Vagina (tissue), 2 donors: Measurements from ENCODE around the gene NGB. TPM values are rescaled to one million over a fixed set of nuclear protein-coding genes. Genes with fewer than 3 reads are reported as not detected.

ENCODE experiments used
- DNase-seq, 2 donors: peaks; one replicate each; pipeline ENCODE4 v3.0.0-alpha.2; 2017; ENCODE audit errors: extremely low spot score in 2 of 2
- H3K27ac ChIP-seq: fragments of 200-600 bp; sonication (generic); one replicate; pipeline ENCODE4 v1.5.1; 2019
- H3K27me3 ChIP-seq: fragments of 200-600 bp; sonication (generic); one replicate; pipeline ENCODE4 v1.5.1; 2019
- H3K36me3 ChIP-seq, 2 donors: fragments of 200-600 bp; sonication (generic); one replicate each; pipeline ENCODE4 v1.5.1; 2017 to 2019
- H3K4me1 ChIP-seq: fragments of 200-600 bp; sonication (generic); one replicate; pipeline ENCODE4 v1.5.1; 2019
- H3K4me3 ChIP-seq, 2 donors: fragments of 200-600 bp; sonication (generic); 1 replicate in 1 of 2; 2 replicates in 1 of 2; pipeline ENCODE4 v1.5.1; 2016 to 2019
- H3K9me3 ChIP-seq: fragments of 200-600 bp; sonication (generic); one replicate; pipeline ENCODE4 v1.5.1; 2019
- POLR2A ChIP-seq, 2 donors: fragments of 450-650 bp; IDR thresholded peaks; one replicate each; pipeline ENCODE4 v1.6.1; 2017; ENCODE audit warnings: antibody characterized with exemption in 2 of 2, mild to moderate bottlenecking in 2 of 2, moderate library complexity in 2 of 2
- POLR2AphosphoS5 ChIP-seq, 2 donors: sonication (generic); formaldehyde crosslinking; IDR thresholded peaks; one replicate each; pipeline ENCODE4 v1.9.0; 2017; ENCODE audit warnings: antibody characterized with exemption in 2 of 2, mild to moderate bottlenecking in 2 of 2, low read depth in 1 of 2; ENCODE audit not compliant: insufficient read depth in 1 of 2
- intact Hi-C: fragments of 100-400 bp; cut with DNase I; formaldehyde crosslinking; loops from one replicate; pipeline ENCODE4 v1.15.1; 2023
- microRNA counts, 2 donors: library from miRNA; unstranded; fragments of <30 nt; microRNA quantifications; one replicate each; lab custom pipeline; 2016 to 2017
- microRNA-seq: library from miRNA; unstranded; fragments of <30 nt; microRNA quantifications from one replicate; pipeline ENCODE4, GENCODE V29; 2017; ENCODE audit warnings: borderline number of aligned reads, borderline replicate concordance
- small RNA-seq: library from RNA; depleted of rRNA; stranded (forward); fragments of <200 nt; gene quantifications from one replicate; pipeline ENCODE3, GENCODE V24; 2016
- total RNA-seq: library from RNA; depleted of rRNA; stranded (reverse); fragments of >200 nt; gene quantifications from one replicate; pipeline ENCODE4 v1.2.3, GENCODE V29; 2016
- TF ChIP-seq, protein P1 (sequence below), 3 experiments: fragments of 450-650 bp in 2 of 3; fragments of 200-600 bp in 1 of 3; sonication (generic) in 1 of 3; IDR thresholded peaks; one replicate each; pipeline ENCODE4 v1.5.1; 2017 to 2019; ENCODE audit warnings: antibody characterized with exemption in 3 of 3, mild to moderate bottlenecking in 2 of 3, moderate library complexity in 2 of 3

NGB gene
- total RNA-seq, 1 donor from 2014 or later: 1.7 TPM

- intact Hi-C loops: no loop called here
- TF ChIP-seq, protein P1, sequence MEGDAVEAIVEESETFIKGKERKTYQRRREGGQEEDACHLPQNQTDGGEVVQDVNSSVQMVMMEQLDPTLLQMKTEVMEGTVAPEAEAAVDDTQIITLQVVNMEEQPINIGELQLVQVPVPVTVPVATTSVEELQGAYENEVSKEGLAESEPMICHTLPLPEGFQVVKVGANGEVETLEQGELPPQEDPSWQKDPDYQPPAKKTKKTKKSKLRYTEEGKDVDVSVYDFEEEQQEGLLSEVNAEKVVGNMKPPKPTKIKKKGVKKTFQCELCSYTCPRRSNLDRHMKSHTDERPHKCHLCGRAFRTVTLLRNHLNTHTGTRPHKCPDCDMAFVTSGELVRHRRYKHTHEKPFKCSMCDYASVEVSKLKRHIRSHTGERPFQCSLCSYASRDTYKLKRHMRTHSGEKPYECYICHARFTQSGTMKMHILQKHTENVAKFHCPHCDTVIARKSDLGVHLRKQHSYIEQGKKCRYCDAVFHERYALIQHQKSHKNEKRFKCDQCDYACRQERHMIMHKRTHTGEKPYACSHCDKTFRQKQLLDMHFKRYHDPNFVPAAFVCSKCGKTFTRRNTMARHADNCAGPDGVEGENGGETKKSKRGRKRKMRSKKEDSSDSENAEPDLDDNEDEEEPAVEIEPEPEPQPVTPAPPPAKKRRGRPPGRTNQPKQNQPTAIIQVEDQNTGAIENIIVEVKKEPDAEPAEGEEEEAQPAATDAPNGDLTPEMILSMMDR (IDR thresholded peaks at IDR 0.05): no peak
- no peak for TF ChIP-seq POLR2AphosphoS5 (IDR thresholded peaks at IDR 0.05; ENCODE audit: insufficient read depth in 1 of 2, low read depth in 1 of 2)
- no peak for TF ChIP-seq POLR2A (IDR thresholded peaks at IDR 0.05)
- Histone ChIP-seq H3K4me3 (no peak overlapping the region), H3K9me3 (no peaks in the 10 kb centered on the region), H3K36me3 (no peaks in the 10 kb centered on the region), H3K4me1 (no peaks in the 10 kb centered on the region), H3K27me3 (no peaks in the 10 kb centered on the region), H3K27ac (no peak overlapping the region)
- DNase-seq: no peak
These were observed 50.6 kb downstream of the NGB start for GRCh38 chr14:77220246-77221017.

DNA sequence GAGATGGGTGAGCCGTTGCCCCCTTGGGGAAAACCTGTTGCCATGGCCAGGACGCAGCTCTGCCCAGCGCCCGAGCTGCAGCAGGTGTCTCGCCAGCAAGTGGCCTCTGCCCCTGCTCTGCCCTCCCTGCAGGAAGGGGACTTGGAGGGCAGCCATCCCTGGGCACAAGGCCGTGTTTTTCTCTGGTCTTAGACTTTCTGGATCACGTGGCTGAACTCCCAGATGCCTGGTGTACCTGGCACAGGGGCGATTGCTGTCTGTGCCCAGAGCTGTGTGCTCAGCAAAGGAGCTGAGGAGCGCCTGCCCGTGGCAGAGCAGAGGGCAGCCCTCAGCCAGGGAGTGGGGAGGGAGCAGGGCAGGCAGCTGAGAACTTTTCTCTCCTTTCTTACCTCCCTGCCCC is 51.4 kb downstream of the NGB start:
- H3K9me3 ChIP-seq: no peaks in the 10 kb centered on the region
- TF ChIP-seq, protein P1 (IDR thresholded peaks at IDR 0.05): no peak
- TF ChIP-seq POLR2AphosphoS5 (IDR thresholded peaks at IDR 0.05; ENCODE audit: insufficient read depth in 1 of 2, low read depth in 1 of 2): no peak
- no peak for TF ChIP-seq POLR2A (IDR thresholded peaks at IDR 0.05)
- H3K4me1 ChIP-seq: no peaks in the 10 kb centered on the region
- no peaks in the 10 kb centered on the region for H3K27me3 ChIP-seq
- no peaks in the 10 kb centered on the region for H3K36me3 ChIP-seq
- H3K27ac ChIP-seq: no peak overlapping the region
- no peak overlapping the region for H3K4me3 ChIP-seq
- DNase-seq: no peak
- intact Hi-C loops: no loop called here

DNA sequence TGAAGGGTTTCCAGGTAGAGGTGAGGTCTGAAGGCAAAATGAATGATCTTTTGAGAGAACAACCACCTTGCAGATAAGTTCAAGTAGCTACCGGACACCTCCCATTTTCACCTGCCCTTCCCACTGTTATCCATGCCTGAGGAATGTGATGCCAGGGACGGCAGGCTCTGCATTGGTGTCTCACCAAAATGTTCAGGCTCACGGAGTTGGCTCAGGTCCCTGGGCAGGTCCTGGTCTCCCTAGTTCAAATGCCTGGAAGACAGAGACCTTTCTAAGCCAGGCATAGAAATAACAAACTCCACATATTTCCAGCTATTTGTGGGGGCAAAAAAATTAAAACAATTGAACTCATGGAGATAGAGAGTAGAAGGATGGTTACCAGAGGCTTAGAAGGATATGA is 53.5 kb downstream of the NGB start:
- no peaks in the 10 kb centered on the region for H3K27me3 ChIP-seq

More for the DNA sequence above, 53.5 kb downstream of the NGB start:
- DNase-seq: no peak
- no peak for TF ChIP-seq POLR2A (IDR thresholded peaks at IDR 0.05)
- TF ChIP-seq POLR2AphosphoS5 (IDR thresholded peaks at IDR 0.05; ENCODE audit: insufficient read depth in 1 of 2, low read depth in 1 of 2): no peak
- Histone ChIP-seq H3K27ac (no peak overlapping the region), H3K4me3 (no peak overlapping the region), H3K9me3 (no peaks in the 10 kb centered on the region), H3K4me1 (no peaks in the 10 kb centered on the region), H3K36me3 (no peaks in the 10 kb centered on the region)
- intact Hi-C loops: no loop called here

MicroRNAs within 50 kb of the gene (microRNA counts, 767-probe panel; counts per million panel counts)
- 4,817 to 7,341 counts per million in 2 donors for microRNA hsa-miR-1260a (lab: Ali Mortazavi, UCI)

Small RNA genes within 50 kb of the gene (microRNA-seq; reads per million reads assigned to microRNA genes)
- 1.4 reads per million for gene MIR1260A

Small RNA genes within 50 kb of the gene (small RNA-seq; reads per million reads assigned to genes)
- not detected for gene MIR1260A

Other genes with a start within 250 kb of the NGB start
- gene IRF2BPL, start 242.5 kb downstream of the NGB start, total RNA-seq: 51.1 TPM
- 43.2 TPM for gene CIPC, start 172.9 kb downstream of the NGB start, total RNA-seq
- not detected for gene ZDHHC22, start 129.4 kb downstream of the NGB start, total RNA-seq
- 27.0 TPM for gene TMEM63C, start 89.4 kb downstream of the NGB start, total RNA-seq
- gene POMT2, start 49.7 kb upstream of the NGB start, total RNA-seq: 33.1 TPM
- 26.3 TPM for gene GSTZ1, start 49.8 kb upstream of the NGB start, total RNA-seq
- 8.6 TPM for gene TMED8, start 105.9 kb upstream of the NGB start, total RNA-seq
- not detected for gene SAMD15, start 106.2 kb upstream of the NGB start, total RNA-seq
- gene NOXRED1, start 152.3 kb upstream of the NGB start, total RNA-seq: not detected
- 21.9 TPM for gene VIPAS39, start 186.4 kb upstream of the NGB start, total RNA-seq
- gene AHSA1, start 186.9 kb upstream of the NGB start, total RNA-seq: 85.9 TPM
- 3.9 TPM for gene ISM2, start 227.6 kb upstream of the NGB start, total RNA-seq